HG03175 (cell line): ENCODE measurements around the gene VMAC.
"Not testable (repeated sequence)": the region's sequence is repeated elsewhere in the genome, so short reads cannot be mapped to it uniquely, and the experiment has no call there.

Experiments used
- ATAC-seq: cut with Tn5 transposase; IDR thresholded peaks from one replicate; pipeline ENCODE4 v1.9.1; 2021; ENCODE audit warnings: mild to moderate bottlenecking, moderate library complexity; ENCODE audit not compliant: unreplicated experiment

Gene VMAC, protein sequence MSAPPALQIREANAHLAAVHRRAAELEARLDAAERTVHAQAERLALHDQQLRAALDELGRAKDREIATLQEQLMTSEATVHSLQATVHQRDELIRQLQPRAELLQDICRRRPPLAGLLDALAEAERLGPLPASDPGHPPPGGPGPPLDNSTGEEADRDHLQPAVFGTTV

DNA sequence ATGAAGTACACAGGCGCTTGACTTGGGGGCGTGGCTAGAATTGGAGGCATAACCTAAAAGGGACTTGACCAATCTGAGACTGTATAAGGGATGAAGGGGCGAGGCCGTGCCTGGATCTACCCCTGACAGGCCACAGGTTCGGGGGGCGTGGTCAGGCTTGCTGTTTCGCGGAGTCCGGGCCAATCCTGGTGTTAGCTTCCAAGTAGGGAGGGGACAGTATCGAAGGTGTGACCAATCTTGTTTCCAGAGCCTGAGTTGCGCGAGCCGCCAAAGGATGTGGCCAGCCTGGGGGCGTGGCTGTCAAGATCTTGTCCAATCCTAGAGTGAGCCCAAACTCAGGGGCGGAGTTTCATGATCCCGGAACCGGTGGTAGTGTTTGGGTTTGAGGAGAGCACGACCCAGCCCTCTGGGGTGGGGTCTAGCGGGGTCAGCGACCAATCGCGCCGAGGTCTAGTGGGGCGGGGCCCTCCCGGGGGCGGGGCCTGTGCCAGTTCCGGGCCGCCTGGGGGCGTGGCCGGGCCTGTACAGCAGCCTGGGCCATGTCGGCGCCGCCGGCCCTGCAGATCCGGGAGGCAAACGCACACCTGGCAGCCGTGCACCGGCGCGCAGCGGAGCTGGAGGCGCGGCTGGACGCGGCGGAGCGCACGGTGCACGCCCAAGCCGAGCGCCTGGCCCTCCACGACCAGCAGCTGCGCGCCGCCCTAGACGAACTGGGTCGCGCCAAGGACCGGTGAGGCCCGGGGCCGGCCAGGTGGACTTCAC, at the start of gene VMAC:
Gene VMAC, plus strand, starts transcription at position 521 of the 762 bp plus-strand sequence. Its CDS starts 19 bp downstream, at position 540.
- peak; percentile 81 for ATAC-seq

DNA sequence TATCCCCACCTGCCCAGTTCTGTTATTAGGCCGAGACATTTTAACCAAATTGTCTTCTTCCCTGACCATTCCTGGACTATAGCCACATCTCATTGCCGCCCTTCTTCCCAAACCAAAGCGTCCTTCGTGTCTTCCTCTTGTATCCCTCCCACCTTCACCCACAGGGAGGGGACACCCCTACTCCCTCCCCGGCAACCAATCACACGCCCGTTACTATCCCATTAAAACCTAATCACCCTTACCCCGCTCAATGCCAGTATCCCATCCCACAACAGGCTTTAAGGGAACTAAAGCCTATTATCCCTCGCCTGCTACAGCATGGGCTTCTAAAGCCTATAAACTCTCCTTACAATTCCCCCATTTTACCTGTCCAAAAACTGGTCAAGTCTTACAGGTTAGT, 49.5 kb upstream of the VMAC start:
- ATAC-seq, result not testable (repeated sequence)

DNA sequence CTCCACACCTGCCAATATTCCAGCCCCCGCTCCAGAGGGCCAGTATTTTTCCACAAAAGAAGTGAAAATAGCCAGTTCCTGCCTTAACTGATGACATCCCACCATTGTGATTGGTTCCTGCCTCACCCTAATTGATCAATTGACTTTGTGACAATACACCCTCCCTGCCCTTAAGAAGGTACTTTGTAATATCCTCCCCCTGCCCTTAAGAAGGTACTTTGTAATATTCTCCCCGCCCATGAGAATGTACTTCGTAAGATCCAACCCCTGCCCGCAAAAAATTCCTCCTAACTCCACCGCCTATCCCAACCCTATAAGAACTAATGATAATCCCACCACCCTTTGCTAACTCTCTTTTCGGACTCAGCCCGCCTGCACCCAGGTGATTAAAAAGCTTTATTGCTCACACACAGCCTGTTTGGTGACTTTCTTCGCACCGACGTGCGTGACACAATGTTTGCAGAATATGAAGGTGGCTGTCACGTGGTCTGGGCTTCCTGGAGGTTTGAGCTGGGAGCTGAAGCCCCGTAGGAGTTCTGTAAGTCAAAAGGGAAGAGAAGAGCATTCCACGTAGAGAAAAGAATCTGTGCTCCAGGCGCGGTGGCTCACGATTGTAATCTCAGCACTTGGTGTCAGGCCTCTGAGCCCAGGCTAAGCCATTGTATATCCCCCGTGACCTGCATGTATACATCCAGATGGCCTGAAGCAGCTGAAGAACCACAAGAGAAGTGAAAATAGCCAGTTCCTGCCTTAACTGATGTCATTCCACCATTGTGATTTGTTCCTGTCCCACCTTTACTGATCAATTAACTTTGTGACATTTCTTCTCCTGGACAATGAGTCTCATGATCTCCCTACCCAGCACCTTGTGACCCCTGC, 47.2 kb upstream of the VMAC start:
- no peak for ATAC-seq

DNA sequence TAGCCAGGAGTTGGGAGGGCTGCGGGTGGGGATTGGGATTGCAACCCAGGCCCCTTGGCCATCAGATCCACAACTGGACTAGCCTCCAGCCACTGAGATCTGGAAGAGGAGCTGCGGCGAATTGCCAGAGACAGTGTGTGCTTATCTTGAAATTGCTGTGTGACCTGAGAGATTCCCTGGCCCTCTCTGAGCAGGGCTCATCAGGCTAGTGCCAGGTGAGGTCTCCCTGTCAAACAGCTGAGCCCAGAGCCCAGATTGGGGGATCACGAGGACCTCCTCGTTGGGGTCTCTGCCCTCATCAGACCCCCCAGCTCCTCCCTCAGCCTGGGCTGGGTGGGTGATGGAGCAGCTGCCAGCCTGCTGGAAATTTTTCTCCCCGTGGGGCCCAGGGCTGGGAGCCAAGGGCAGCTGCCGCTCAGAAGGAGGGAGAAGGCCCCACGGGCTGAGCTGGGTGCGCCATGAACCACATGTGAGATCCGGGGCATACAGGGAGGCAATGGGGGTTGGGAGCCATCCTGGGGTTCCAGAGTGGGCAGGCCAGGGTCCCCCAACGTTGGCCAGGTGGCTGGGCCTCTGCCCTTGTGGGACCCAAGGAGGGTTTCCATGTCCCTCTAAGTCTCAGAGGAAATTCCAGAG, 41.5 kb upstream of the VMAC start:
- no peak for ATAC-seq

DNA sequence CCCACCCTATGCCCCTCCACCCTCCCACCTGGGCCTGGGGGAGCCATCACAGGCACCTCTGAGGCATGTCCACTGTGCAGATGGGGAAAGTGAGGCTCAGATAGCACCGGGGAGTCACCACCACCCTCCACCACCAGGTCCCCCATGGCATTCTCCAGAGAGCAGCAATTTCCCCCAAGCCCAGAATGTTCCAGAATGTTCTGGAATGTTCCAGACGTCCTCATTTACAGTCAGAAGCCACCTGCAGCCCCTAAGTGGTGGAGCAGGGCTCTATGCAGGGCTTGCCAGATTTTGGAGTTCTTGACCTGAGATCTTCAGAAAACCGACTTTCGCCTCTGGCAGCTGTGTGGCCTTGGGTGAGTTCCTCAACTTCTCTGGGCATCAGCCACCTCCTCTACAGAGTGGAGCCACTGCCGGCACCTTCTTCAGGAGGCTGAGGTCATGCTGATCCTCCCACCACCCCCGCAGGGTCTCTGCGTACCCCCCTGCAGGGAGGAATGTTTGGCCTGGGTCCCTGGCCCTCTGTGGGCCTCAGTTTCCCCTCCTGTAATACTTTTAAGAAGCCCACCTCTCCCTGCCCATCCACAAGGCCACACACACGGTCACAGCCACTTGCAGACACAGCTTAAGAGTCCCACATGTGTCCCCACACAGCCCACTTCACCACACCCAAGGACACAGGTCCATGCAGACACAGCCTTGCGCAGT, 40.5 kb upstream of the VMAC start:
- ATAC-seq, result no peak

DNA sequence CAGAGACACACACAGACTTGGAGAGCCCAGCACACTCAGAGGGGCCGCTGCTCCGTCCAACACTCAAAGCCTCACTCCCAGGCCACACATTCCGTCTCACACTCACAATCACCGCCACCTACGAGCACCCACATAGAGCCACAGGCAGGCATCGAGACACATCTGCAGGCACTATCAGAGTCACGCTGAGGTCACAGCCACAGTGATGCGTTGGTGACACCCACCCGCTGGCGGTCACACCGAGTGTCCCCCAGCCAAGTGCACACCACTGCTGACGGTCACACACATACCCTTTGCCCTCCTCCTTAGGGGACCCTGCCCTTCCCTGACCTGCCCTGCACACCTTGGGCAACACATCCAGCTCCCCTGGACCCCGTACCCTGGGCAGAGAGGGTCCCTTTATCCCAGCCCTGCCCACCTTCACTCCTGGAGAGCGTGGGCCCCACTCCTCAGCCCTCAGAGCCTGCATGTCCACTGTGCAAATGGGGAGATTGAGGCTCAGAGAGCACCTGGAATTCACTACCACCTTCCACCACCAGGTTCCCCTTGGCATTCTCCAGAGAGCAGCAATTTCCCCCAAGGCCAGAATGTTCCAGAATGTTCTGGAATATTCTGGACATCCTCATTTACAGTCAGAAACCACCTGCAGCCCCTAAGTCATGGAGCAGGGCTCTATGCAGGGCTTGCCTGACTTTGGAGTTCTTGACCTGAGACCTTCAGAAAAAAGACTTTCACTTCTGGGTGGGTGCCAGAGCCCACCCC, 39.8 kb upstream of the VMAC start:
- no peak for ATAC-seq

DNA sequence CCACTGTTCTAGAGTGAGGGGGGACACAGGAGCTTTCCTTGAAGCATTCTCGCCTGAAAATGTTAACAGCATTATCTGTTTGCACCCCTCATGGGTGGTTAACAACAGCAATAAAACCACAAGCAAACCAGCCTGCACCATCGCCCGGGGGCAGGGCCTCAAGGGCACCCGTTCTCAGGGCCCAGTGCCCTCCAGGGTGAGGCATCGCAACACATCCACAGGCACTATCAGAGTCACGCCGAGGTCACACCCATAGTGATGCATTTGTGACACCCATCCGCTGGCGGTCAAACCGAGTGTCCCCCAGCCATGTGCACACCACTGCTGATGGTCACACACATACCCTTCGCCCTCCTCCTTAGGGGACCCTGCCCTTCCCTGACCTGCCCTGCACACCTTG, 38.9 kb upstream of the VMAC start:
- no peak for ATAC-seq

DNA sequence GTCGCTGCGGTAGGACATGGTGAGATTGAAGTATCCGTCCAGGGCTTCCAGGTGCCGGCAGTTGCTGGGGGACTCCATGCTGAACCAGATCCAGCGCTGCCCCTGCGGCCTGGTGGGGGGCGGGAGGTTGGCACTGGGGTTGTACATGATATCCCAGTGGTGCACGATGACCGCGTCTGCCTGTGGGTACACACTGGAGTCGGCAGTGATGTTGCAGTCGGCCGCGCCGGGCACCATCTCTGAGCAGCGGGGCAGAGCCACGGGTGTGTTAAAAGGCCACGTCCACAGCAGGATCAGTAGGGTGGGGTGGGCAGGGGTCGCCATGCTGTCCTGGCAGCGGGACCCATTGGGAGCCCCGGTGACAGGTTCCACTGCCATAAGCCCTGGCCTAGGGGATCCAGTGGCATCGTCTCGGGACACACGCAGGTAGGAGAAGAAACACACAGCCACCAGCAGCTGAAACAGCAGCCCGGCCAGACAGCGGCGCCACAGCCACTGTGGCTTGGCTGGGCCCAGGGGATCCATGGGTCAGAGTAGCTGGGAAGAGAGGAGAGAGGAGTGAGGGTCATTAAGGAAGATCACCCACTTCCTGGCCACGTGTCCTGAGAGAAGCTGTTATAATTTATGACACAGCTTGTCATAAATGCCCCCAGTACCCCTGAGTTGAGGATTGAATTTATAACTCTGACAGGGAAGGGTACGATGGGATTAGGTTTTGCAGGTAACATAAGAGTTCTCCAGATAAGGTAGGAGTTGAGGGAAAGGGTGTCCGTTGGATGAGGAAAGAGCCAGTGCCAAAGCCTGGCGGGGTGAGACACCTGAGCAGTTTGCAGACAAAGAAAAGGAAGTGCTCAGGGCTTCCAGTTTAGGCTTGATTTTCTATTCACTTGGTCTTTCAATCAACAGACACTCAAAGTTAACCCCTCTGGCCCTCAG, 37.2 kb upstream of the VMAC start:
- no peak for ATAC-seq

DNA sequence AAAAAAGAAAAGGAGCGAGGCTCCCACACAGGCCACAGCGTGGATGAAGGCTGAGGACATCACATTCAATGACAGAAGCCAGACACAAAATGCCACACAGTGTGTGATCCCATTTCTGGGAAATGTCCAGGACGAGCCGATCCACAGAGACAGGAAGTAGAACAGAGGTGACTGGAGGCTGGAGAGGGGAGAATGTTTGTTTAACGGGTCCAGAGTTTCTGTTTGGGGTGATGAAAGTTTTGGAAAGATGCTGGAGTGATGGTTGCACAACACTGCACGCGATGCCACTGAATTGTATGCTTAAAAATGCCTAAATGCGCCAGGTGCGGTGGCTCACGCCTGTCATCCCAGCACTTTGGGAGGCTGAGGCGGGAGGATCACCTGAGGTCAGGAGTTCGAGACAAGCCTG, 33.7 kb upstream of the VMAC start:
- no peak for ATAC-seq

DNA sequence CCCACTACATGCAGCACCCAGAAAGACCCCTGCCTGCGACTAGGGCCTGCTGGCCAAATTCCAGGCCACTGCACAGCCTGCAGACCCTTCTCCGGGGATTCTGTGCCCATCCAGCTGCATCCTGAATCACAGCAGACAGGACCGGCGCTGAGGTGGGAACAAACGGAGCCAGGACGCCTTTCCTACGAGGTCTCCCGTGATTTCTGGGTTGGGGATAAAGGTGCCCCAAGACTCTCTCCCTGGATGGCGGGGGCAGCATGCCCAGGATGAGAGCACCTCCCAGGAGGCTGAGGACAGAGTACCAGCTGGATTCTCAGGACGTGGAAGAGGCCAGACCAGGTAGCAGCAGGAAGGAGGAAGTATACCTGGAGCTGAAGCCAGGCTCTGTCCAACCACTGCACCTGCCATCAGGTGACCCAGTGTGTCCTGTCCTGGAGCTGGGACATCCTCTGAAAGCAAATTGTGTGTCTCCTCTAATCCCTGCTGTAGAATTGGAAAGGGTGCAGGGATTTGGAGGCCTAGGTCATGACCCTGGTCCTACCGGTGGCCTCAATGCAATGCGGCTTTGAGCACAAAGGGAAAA, 31.0 kb upstream of the VMAC start:
- ATAC-seq, result no peak

DNA sequence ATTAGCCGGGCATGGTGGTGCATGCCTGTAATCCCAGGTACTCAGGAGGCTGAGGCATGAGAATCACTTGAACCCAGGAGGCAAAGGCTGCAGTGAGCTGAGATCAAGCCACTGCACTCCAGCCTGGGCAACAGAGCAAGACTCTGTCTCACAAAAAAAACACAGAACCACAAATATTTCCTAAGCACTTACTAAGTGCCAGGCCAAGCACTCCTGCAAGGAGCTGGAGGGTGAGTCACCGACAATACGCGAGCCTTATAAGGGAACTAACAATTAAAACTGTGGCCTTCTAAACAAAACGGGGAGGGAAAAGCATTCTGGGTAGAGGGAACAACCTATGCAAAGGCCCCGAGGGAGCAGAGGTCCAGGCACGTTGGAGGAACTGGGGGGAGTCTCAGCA, 30.2 kb upstream of the VMAC start:
- ATAC-seq, result not testable (repeated sequence)

DNA sequence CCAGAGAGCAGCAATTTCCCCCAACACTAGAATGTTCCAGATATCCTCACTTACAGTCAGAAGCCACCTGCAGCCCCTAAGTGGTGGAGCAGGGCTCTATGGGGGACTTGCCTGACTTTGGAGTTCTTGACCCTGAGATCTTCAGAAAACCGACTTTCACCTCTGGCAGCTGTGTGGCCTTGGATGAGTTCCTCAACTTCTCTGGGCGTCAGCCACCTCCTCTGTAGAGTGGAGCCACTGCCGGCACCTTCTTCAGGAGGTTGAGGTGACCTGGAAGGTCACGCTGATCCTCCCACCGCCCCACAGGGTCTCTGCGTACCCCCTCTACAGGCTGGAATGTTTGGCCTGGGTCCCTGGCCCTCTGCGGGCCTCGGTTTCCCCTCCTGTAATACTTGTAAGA, 27.2 kb upstream of the VMAC start:
- no peak for ATAC-seq

DNA sequence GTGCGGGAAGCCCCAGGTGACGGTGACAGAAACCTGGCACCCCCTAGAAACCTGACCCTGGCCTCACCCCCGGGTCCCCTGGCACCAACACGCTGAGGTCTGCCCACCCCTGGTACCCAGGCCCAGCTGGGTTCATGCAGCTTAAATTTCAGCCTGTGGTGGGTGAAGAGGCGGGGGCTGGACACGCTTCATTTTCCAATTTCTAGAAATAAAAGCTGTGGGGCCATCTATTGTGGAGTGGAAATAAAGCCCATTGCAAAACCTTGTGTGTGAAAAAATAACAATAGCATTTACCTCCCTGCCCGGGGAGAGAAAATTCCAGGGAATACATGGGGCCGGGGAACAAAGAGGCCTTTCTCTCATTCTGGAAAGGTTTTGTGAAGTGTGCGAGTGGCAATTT, 26.8 kb upstream of the VMAC start:
- no peak for ATAC-seq

DNA sequence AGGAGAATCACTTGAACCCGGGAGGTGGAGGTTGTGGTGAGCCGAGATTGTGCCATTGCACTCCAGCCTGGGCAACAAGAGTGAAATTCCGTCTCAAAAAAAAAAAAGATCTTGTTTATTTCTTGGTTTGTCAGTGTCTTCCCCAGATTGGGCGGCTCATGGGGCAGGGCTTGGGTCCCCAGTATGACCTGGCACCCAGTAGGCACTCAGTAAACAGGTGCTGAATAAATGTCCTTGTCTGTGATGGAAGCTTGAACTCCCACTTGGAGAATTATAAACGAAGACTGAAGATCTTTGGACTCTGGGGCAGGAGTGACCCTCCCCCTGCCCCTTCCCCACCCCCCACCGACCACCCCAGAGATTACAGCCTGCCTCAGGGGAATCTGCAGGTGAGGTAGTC, 24.5 kb upstream of the VMAC start:
- ATAC-seq, result no peak

DNA sequence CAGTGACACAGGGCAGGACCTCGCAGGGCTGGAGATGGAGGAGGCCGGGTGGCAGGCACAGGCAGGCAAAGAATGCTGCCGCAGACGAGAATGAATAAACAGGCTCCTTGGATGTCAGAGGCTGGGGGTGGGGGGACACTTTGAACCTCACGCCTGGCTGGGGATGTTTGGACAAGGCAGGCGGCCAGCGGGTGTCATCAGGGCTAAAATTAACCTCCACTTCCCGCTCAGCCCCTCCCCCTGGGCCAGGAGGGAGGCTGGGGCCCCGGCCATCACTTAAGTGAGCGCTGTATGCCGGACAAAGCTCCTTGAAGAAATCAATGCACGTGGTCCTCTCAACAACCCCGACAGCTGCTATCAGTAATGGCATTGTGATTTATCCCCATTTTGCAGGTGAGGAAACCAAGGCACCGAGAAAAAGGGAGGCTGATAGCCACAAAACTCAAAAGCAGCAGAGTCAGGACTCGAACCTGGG, 24.0 kb upstream of the VMAC start:
- no peak for ATAC-seq

DNA sequence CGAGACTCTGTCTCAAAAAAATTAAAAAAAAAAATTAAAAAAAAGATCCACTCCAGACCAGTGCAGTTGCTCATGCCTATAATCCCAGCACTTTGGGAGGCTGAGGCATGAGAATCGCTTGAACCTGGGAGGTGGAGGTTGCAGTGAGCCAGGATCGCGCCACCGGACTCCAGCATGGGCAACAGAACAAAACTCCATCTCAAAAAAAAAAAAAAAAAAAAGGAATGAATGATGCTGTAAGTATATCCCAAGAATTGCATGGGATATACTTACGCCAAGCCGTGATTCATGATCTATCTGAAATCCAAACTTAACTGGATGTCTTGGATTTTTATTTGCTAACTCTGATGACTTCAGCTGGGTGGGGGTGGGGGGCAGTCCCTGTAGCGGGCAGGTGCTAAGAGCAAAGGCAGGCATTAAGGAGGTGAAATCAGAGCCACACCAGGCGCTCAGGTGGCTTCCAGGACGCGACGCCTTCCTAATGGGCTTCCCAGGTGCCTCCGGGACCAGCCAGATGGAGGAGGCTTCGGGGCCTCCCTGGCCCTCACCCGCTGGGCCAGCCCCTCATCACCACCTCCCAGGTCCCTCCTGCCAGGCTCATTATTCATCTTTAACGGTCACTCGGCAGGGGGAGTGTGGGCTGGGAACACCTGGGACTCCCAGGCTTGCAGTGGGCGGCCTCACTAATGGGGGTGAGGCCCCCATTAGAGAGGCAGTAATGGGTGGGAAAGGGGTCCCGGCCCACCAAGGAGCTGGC, 23.0 kb upstream of the VMAC start:
- ATAC-seq, result no peak

DNA sequence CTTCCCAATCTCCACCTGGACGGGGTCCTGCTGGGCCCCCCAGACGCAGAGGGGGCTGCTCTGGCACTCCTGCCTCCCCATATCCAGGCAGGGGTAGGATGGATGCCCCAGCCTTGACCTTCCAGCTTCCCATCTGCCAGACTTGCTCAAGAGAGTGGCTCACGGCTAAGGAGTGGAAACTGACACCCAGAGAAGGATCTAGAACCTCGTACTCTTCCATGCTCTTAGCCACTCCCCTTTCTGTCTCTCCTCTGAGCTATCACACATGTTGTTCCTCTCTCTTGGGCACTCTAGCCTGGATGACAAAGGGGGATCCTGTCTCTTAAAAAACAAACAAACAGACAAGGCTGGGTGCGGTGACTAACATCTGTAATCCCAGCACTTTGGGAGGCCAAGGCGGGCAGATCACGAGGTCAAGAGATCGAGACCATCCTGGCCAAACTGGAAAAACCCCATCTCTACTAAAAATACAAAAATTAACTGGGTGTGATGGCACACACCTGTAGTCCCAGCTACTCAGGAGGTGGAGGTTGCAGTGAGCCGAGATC, 22.2 kb upstream of the VMAC start:
- no peak for ATAC-seq
